Stimulated activated CD8-positive, alpha-beta memory T cell treated with anti-CD3 and anti-CD28 coated beads, Interleukin-2, amount 100 ng/mL, for 1 hour (primary cell): ENCODE data around the gene APOLD1.
"Not testable (repeated sequence)": the region's sequence is repeated elsewhere in the genome, so short reads cannot be mapped to it uniquely, and the experiment has no call there.

Experiments
- DNase-seq, 2 donors: peaks; one replicate each; pipeline ENCODE4 v3.0.0-alpha.2; 2020; ENCODE audit warnings: low read depth in 2 of 2

The APOLD1 gene

DNA sequence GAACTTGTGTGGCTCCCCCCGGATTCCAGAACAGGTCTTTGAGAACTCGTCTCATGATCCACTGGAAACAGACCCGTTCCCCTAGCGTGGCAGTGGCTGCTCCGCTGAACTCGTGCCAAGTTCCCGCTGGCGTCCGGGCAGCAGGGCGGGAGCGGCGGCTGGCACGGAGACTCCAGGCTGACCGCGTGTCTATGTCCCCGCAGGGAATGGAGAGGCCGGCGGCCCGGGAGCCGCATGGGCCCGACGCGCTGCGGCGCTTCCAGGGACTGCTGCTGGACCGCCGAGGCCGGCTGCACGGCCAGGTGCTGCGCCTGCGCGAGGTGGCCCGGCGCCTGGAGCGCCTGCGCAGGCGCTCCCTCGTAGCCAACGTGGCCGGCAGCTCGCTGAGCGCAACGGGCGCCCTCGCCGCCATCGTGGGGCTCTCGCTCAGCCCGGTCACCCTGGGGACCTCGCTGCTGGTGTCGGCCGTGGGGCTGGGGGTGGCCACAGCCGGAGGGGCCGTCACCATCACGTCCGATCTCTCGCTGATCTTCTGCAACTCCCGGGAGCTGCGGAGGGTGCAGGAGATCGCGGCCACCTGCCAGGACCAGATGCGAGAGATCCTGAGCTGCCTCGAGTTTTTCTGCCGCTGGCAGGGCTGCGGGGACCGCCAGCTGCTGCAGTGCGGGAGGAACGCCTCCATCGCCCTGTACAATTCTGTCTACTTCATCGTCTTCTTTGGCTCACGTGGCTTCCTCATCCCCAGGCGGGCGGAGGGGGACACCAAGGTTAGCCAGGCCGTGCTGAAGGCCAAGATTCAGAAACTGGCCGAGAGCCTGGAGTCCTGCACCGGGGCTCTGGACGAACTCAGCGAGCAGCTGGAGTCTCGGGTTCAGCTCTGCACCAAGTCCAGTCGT, 1.5 kb downstream of the APOLD1 start:
- peak in 1 of 2 donors; percentile 53 for DNase-seq

DNA sequence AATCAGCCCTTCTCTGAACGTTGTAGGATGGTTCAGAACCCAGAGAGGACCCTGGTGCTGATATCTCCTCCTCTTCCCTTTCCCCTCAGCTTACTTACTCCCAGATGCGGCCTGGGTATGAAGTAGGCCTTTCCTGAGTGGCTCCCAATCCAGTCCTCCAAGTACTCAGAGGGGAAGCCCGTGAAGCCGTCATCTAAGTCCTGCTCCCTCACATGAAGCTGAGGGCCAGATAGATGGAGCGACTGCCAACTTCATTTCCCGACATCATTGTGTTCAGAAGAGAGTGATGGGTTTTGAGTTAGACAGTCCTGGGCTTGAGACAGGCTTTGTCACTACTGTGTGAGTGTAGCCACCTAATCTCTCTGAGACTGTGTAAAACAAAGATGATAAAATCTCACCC, 2.7 kb downstream of the APOLD1 start:
- DNase-seq = no peak

DNA sequence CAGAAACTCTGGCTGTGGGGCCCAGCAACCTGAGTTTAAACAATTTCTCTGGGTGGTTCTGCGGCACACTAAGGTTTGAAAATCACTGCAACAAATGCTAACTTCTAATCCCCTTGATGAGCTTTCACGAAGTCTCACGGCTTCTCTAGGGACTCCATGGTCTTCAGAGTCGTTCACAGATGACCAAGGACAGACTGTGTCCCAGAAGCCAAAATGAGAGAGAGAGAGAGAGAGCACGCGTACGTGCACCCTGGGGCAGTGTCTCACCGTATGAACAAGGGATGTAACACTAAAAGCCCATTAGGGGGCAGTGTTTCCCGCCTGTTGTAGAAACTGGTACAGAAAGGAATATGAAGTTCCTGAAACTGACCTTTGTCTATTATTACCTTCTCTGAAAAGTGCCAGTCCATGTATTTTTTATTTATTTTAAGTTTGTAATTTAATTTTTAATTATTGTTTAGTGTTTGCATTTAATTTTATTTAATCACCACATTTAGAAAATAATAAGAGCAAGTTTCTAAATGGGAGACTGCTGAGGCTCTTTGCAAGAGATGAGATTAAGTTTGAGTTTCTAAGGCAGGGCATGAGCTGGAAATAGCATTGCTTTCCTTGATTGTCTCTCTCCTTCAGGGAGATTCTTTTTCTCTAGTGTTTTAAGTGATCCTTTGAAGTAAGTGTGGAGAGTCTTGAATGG, 3.4 kb downstream of the APOLD1 start:
- DNase-seq = peak in 1 of 2 donors; percentile 38

DNA sequence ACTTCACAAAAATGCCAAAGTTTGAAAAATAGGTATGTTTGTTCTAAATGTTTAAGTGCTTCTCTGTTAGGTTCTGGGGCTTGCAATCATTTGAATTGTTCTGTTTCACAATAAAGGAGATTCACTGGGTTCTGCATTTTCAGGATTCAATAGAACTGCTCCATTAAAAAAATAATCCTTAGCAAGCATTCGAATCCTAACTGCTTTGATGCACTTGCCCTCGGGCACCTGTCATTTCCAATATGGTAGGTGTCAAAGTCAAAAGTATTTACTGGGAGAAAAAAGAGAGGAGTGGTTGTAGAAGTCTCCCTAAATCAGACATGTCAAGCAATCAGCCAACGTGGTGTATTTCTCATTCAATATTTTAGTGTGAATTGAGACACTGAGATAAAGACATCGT, 5.5 kb downstream of the APOLD1 start:
- no peak for DNase-seq

DNA sequence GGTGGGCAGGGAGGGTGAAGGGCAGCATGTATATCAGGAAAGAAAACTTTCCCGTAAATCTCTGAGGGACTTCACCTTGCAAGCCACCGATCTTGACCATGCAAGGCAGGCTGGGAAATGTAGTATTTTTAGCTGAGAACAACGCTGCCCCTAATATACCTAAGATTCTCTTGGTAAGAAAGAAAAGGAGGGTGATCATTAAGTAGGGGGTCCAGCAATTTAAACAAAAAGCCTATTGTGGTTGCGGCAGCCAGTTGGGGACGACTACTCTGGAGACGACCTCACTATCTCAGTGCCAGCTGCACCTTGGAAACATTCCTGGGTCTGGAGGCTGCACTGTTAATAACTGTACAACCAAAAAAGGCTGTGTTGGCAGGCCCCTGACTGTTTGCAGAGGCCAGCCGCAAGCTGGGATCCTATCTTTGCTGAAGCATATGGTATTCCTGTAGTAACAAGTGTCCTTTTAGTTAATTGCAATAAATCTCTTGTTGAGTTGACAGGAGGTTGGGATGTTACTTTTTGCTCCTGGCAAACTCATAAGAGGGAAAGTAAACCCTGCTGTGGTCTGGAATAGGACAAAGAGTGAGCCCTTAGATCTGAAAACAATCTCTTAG, 6.4 kb downstream of the APOLD1 start:
- DNase-seq = no peak

DNA sequence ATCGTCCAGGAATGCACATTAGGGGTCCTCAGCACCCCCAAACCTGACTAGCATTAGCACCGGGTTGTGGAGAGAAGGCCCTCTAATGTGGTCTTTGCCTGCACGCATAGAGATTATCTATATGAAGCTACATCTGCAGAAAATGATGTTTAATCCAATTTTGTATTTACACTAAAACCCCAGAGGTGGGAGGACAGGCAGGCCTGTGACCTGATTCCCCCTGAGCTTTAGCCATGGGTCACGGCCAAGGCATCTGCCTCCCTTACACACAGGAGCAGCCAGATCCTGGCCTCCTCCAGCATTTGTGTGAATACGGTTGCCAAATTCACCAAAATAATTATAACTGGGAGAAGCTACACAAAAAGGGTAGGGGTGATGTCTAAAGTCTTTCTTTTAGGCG, 7.0 kb downstream of the APOLD1 start:
- DNase-seq = no peak

DNA sequence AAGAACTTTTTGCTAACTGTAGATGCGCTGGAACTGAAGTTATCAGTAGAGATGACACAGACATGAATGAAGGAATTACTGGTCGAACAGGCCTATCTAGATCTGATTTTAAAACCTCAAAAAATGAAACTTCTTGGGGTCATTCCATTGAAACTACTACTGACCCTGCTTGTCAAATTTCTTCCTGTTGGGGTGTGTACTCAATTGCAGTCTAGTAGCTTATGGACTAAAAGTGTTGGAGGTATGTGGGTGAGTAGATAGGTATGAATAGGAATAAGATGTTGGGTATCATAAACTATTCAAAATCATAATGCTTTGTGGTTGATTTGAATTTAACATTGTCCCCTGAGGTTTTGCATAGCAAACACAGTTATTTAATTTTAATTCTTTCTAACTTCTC, 9.2 kb downstream of the APOLD1 start:
- no peak for DNase-seq

DNA sequence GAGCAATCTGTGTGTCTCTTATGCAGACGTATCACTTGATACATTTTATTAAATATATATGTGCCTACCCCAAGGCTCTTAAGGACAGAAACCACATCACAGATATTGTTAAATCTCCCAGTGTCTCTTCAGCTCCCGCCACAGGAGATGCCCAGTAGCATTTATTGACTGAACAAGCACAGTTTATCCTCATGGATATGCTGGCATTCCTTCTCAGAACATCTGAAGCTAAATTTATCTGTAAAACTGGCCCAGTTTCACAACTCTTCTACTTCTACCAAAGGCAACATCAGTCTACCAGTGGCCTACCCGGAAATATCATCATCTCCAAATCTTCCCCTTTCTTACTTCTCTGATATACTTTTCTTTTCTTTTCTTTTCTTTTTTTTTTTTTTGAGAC, 10.7 kb downstream of the APOLD1 start:
- no peak for DNase-seq

DNA sequence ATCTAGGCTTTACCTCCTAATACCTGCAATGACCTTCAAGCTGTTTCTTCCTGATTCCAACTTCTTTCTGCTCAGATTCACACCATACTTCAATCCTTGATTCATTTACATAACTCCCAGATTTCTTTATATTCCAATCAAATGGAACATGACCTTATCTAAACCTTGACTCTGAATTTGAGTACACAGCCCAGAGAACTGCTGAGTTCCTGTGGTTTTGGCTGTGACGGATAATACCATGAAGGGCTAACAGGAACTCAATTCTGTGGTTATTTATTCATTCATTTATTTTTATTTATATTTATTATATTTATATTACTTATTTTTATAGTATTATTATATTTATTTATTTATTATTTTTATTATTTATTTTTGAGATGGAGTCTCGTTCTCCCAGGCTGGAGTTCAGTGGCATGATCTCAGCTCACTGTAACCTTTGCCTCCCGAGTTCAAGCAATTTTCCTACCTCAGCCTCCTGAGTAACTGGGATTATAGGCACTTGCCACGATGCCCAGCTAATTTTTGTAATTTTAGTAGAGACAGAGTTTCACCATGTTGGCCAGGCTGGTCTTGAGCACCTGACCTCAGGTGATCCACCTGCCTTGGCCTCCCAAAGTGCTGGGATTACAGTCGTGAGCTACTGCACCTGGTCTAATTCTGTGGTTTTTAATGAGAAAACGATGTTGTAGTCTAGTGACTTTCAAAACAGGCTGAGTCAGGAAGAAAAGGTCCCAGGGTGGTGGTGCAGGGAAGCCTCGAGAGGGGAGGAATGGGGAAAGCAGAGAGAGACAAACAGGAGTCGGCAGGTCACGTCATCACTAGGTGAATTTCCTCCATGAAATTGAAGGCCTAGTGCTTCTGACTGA, 11.7 kb downstream of the APOLD1 start:
- DNase-seq = no peak

DNA sequence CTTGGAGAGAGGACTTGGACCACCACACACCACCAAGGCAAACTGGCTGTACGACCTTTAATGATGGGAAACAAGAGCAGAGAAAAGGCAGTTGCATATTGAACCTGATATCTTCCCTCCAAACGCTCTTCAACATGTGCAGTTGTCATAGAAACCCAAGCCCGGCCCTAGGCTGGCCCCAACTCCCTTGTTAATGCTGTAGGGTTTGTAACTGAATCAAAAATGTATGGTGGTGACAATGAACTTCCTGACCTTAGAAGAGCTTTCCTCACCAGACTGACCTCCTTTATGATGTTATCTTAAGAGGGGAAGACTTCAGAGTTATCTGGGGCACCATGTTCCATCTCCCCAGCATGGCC, 12.3 kb downstream of the APOLD1 start:
- DNase-seq = no peak

DNA sequence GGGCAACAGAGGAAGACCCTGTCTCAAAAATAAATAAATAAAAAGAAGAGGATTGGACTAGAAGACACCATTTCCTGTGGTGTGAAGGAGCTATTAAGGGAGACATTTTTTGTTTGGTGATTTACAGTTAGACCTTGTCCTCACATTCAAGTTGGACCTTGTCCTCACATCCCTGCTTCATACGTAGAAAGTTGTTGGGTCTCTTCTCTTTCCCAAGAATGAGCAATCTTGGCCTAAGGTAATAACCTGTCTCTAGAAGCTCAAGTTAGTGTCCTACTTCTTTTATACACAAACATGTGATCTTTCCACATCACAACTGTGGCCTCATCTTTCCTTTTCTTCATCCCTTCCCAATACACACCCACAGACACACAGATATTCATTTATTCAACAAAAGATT, 13.0 kb downstream of the APOLD1 start:
- DNase-seq = no peak

DNA sequence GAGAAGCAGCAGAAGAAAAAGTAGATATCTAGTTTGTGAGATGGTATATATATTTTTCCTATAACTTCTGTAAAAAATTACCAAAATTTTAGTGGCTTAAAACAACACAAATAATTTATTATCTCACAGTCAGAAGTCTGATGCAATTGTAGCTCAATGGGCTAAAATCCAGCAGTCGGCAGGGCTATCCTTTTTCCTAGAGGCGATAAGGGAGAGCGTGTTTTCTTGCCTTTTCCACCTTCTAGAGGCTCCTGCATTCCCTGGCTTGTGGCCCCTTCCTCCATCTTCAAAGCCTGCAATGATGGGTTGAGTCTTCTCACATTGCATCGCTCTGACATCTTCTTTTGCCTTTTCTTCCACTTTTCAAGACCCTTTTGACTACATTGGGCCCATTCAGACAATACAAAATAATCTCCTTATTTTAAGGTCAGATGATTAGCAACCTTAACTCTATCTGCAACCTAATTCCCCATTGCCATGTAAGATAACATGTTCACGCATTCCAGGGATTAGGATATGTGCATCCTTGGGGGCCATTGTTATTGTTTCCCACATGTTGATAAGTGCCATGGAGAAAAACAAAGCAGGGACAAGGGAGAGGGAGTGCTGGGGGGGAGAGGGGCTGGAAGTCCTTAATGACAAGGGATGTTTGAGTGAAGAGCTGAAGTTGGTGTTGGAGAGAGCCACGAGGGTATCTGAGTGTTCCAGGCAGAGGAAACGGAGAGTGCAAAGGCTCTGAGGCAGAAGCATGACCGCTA, 13.9 kb downstream of the APOLD1 start:
- DNase-seq = no peak

DNA sequence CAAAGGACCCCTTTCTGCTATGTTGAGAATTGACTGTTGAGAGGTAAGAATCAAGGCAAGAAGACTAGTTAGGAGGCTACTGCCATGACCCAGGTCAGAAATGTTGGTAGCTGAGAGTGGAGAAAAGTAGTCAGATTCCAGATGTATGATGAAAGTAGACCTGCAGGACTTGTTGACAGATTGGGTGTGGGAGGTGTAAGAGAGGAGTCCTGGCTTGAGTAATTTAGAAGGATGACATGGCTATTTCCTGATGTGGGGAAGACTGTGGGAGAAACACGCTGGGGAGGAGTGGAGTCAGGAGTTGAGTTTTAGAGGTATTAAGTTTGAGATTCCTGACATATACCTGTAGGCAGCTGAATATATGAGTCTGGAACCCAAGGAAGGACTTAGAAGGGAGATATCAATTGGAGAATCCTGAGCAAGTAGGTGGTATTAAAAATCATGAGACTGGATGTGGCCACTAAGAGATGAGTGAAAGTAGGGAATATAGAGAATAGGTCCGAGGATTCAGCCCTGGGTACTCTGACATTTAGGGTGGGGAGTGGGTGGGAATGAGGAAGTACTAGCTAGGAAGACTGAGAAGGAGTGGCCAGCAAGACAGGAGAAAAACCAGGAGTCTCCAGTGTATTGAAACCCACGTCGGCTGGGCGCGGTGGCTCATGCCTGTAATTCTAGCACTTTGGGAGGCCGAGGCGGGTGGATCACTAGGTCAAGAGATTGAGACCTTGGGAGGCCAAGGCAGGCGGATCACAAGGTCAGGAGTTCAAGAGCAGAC, 15.1 kb downstream of the APOLD1 start:
- no peak for DNase-seq

DNA sequence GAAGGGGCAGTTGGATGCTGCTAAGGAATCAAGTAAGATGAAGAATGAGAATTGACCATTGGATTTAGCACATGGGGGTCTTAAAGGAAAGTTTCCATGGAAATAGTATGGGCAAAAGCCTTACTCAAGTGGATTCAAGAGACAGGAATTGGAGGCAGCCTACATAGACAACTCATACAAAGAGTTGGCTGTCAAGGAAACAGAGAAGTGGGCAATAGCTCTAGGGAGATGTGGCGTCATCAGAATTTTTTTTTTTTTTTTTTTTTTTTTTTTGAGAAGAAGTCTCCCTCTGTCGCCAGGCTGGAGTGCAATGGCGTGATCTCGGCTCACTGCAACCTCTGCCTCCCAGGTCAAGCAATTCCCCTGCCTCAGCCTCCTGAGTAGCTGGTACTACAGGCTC, 16.2 kb downstream of the APOLD1 start:
- DNase-seq = not testable (repeated sequence)

DNA sequence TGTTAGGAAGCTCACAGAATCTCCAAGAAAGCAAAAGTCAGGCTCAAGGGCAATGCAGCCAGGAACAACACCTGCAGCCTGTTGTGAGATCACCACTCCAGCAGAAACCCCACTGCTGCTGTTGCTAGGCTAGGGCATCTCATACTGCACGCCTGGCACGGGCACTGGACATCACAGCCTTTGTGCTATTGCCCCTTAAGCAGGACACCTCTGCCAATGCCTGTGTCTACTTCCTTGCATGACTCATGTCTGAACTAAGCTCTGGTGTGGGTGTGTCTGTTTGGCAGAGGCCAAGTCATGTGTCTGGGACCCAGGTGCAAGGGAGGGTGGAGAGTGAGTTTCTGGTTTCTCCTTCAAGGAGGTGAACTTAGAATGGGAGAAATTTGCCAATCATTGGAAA, 17.7 kb downstream of the APOLD1 start:
- DNase-seq = no peak

DNA sequence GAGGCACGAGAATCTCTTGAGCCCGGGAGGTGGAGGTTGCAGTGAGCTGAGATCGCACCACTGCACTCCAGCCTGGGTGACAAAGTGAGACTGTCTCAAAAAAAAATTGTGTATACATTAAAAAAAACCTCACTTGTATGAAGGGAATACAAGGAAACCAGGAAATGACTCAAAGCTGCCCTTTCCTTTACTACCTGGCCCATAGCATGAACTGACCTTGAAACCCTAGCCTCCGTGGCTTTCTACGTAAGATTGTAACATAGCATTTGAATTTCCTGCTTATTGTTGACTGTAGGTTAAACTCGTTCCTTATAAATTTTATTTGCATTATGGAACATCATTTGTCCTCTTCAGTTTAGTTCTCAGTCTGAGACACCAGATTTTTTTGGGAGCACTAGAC, 18.6 kb downstream of the APOLD1 start:
- DNase-seq = no peak

DNA sequence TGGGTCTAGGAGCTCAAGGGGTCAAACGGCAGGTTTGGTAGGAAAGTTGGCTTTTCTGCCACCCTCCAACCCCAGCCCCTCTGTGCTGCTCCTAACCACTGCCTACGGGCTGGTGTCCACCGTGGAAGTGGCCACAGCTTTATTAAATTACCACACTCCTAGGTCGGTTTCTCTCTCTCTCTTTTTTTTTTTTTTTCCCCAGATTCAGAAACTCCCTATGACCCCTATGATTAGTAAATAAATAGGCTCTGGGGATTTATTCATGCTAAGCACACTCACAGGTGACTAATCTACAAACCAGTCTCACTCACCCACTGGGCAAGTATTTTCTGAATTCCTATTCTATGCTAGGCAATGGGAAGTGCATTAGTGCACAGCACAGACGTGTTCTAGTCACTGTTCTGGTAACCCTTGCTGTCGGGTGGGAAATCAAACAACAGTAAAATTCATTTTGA, 19.0 kb downstream of the APOLD1 start:
- no peak for DNase-seq

DNA sequence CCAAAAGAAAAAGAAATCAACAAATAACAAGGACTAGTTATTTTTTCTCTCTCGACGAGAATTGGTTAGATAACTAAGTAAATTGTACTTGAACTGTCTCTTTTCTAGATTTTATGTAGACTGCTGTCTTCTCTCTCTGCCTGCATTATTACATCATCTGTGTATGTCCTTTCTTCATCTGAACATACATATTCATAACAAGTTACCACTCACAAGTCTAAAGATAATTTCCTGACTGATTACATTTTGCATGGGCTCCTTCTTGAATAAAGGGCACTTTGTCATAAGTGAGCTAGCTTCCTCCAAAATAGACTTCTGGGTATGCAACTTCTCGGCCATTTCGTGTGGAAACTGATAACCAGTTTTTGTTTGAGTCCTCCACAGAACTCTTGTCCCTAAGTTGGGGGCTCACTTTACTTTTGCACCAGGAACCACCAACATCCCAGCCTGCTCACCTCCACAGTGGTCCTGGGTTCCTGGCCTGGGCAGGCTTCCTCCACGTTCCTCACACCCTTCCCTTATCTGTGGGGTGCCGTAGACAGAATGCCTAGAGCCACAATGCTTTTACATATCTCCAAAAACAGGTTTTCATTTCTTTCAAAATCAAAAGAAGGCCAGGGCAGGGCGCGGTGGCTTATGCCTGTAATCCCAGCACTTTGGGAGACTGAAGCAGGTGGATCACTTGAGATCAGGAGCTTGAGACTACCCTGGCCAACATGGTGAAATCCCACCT, 21.5 kb downstream of the APOLD1 start:
- DNase-seq = no peak

DNA sequence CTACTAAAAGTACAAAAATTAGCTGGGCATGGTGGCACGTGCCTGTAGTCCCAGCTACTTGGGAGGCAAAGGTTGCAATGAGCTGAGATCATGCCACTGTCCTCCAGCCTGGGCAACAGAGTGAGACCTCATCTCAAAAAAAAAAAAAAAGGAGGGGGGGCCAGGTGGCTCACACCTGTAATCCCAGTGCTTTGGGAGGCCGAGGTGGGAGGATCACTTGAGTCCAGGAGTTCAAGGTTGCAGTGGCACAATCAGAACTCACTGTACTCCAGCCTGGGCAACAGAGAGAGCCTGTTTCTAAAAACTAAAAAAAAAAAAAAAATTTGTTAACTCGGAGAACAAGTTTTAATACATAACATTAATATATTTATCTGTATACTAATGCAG, 22.1 kb downstream of the APOLD1 start:
- DNase-seq = not testable (repeated sequence)
